WERI-Rb-1 (cell line): Measurements from ENCODE around the gene THSD1.
"Not testable (repeated sequence)": the region's sequence is repeated elsewhere in the genome, so short reads cannot be mapped to it uniquely, and the experiment has no call there.

Experiments used
- DNase-seq: peaks from one replicate; pipeline ENCODE4 v3.0.0-alpha.2; 2020
- H3K27ac ChIP-seq: fragments of 250-450 bp; sonication (Bioruptor Pico); 2 replicates; pipeline ENCODE4 v1.5.1; 2020; ENCODE audit warnings: mild to moderate bottlenecking, moderate library complexity
- H3K27me3 ChIP-seq: fragments of 250-450 bp; sonication (Bioruptor Pico); 2 replicates; pipeline ENCODE4 v1.5.1; 2021; ENCODE audit warnings: mild to moderate bottlenecking, low read depth, moderate library complexity; ENCODE audit not compliant: insufficient read depth, severe bottlenecking
- H3K36me3 ChIP-seq: fragments of 250-450 bp; sonication (Bioruptor Pico); 2 replicates; pipeline ENCODE4 v1.5.1; 2020; ENCODE audit warnings: mild to moderate bottlenecking, moderate library complexity
- H3K4me3 ChIP-seq: 2 replicates; pipeline ENCODE4 v1.5.1; 2011; ENCODE audit warnings: low read depth, mild to moderate bottlenecking, control low read depth, low read length
- H3K9me3 ChIP-seq: fragments of 250-450 bp; sonication (Bioruptor Pico); 2 replicates; pipeline ENCODE4 v1.5.1; 2021; ENCODE audit warnings: mild to moderate bottlenecking, moderate library complexity; ENCODE audit not compliant: severe bottlenecking
- CTCF ChIP-seq: IDR thresholded peaks from 2 replicates; pipeline ENCODE4 v1.5.1; 2011; ENCODE audit warnings: low read depth, mild to moderate bottlenecking, control low read depth, inconsistent platforms, low read length

Gene THSD1

GRCh38 chr13:52414963-52415362 is 9.0 kb upstream of the THSD1 start:
- TF ChIP-seq CTCF = no peak
- Histone ChIP-seq H3K36me3 (no peaks in the 10 kb centered on the region), H3K4me3 (no peak overlapping the region), H3K9me3 (no peaks in the 10 kb centered on the region), H3K27ac (no peak overlapping the region), H3K27me3 (no peaks in the 10 kb centered on the region)
- no peak for DNase-seq

- no peak for TF ChIP-seq CTCF
- Histone ChIP-seq H3K36me3 (no peaks in the 10 kb centered on the region), H3K27me3 (no peaks in the 10 kb centered on the region), H3K9me3 (no peaks in the 10 kb centered on the region), H3K4me3 (no peak overlapping the region), H3K27ac (no peak overlapping the region)
- DNase-seq = no peak
Measured at GRCh38 chr13:52414051-52414450, 8.1 kb upstream of the THSD1 start.

DNA sequence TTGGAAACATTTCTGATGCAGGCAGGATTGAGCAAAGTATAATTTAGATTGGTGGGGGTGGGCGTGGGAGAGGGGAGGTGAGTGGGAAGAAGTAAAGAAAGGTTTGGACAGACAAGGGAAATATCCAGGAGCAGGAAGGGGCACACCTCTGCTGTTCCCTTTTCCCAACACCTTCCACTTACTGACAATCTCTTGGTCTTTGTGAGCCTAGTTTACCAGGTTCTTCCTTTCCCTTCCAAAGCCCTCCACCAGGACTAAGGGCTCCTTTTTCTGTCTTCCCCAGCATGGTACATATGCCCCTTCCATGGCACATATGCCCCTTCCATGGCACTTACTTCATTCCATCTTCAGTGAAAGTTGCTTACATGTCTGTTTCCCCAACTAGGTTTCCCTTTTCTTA is 6.2 kb upstream of the THSD1 start:
- Histone ChIP-seq H3K9me3 (no peaks in the 10 kb centered on the region), H3K27ac (no peak overlapping the region), H3K36me3 (no peaks in the 10 kb centered on the region), H3K27me3 (no peaks in the 10 kb centered on the region), H3K4me3 (no peak overlapping the region)
- DNase-seq = no peak
- TF ChIP-seq CTCF = no peak

GRCh38 chr13:52411629-52412028 is 5.7 kb upstream of the THSD1 start:
- no peak for TF ChIP-seq CTCF
- Histone ChIP-seq H3K9me3 (no peaks in the 10 kb centered on the region), H3K4me3 (no peak overlapping the region), H3K27ac (no peak overlapping the region), H3K27me3 (no peaks in the 10 kb centered on the region), H3K36me3 (no peaks in the 10 kb centered on the region)
- DNase-seq = no peak

DNA sequence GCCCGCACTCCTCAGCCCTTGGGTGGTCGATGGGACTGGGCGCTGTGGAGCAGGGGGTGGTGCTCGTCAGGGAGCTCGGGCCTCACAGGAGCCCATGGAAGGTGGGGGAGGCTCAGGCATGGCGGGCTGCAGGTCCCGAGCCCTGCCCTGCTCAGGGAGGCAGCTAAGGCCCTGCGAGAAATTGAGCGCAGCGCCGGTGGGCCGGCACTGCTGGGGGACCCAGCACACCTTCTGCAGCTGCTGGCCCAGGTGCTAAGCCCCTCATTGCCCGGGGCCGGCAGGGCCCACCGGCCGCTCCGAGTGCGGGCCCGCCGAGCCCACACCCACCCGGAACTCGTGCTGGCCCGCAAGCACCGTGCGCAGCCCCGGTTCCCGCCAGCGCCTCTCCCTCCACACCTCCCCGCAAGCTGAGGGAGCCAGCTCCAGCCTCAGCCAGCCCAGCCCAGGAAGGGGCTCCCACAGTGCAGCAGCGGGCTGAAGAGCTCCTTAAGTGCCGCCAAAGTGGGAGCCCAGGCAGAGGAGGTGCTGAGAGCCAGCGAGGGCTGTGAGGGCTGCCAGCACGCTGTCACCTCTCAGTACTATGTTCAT is 2.2 kb upstream of the THSD1 start:
- H3K4me3 ChIP-seq, DNase-seq: not testable (repeated sequence)

GRCh38 chr13:52407436-52407835 is 1.5 kb upstream of the THSD1 start:
- not testable (repeated sequence) for H3K4me3 ChIP-seq, H3K27ac ChIP-seq, DNase-seq, H3K9me3 ChIP-seq, H3K36me3 ChIP-seq, H3K27me3 ChIP-seq

More for the DNA sequence above, 2.2 kb upstream of the THSD1 start:
- not testable (repeated sequence) for H3K27me3 ChIP-seq, H3K27ac ChIP-seq, H3K9me3 ChIP-seq, H3K36me3 ChIP-seq

DNA sequence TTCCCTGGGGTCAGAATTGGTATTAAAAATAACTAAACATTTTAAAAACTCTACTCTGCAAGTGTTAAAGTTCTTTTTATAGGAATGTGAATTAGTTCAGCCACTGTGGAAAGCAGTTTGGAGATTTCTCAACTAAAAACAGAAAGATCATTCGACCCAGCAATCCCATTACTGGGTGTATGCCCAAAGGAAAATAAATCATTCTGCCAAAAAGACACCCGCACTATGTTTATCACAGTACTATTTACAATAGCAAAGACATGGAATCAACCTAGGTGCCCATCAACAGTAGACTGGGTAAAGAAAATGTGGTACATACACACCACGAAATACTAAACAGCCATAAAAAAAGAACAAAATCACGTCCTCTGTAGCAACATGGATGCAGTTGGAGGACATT is 657 bp upstream of the THSD1 start:
- H3K9me3 ChIP-seq = no peaks in the 10 kb centered on the region
- no peak for TF ChIP-seq CTCF
- H3K4me3 ChIP-seq = no peak overlapping the region
- H3K27me3 ChIP-seq = no peaks in the 10 kb centered on the region
- H3K27ac ChIP-seq = no peak overlapping the region
- DNase-seq = no peak
- no peaks in the 10 kb centered on the region for H3K36me3 ChIP-seq
